Hematopoietic multipotent progenitor cell treated with erythropoietin and hydrocortisone succinate and interleukin-3 and kit ligand, for 6 days (in vitro differentiated cells): Measurements from ENCODE around the gene SOWAHB.

ENCODE experiments used
- DNase-seq: peaks from one replicate; pipeline ENCODE4 v3.0.0-alpha.2; 2015

Gene SOWAHB, protein sequence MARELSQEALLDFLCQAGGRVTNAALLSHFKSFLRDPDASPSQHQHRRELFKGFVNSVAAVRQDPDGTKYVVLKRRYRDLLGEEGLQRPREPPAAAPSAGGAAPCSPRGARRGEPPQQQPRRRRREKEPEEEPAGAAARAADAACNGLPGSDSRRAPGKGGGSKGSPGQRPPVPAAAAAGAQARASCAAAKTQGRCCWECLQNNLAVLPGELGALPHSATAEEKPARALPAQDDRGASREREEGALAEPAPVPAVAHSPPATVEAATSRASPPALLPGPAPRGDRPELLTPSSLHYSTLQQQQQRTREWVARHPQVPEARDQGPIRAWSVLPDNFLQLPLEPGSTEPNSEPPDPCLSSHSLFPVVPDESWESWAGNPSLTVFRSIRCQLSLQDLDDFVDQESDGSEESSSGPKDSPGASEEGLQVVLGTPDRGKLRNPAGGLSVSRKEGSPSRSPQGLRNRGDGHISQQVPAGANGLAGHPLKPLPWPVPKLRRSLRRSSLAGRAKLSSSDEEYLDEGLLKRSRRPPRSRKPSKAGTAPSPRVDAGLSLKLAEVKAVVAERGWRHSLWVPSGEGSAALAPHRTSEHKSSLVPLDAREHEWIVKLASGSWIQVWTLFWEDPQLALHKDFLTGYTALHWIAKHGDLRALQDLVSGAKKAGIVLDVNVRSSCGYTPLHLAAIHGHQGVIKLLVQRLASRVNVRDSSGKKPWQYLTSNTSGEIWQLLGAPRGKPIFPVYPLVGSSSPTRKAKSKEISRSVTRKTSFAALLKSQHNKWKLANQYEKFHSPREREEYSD

DNA sequence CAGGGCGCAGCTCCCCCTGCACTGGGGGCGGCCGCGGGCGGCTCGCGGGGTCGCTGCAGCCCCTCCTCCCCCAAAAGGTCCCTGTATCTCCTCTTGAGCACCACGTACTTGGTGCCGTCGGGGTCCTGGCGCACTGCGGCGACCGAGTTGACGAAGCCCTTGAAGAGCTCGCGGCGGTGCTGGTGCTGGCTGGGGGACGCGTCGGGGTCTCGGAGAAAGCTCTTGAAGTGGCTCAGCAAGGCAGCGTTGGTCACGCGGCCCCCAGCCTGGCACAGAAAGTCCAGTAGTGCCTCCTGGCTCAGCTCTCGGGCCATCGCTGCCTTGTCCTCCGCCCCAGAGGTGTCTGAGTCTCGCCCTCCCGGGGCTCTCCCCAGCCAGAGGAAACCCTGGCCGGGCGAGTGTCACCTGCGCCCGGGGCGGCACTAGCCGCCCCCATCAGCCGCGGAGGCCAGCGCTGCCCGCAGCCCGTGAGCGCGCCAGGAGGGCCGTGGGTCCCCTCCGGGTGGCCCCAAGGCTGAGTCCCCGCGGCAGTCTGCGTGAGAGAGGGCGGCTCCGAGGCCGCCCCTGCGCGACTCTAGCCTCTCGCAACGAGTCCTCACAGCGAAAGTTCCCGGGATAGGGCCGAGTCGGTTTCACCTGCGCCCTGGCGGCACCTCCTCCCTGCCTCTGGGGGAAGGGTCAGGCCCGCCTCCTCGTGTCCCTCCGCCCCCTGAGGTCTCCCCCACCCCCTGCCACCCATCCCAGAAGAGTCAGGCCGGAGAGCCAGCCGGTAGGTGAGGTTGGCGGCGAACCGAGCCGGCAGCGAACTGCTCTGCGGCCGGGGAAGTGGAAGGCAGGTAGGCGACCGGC lies at the start of gene SOWAHB:
SOWAHB (minus strand) TSS at position 609 of the 849 bp plus-strand sequence; CDS start at position 314, 295 bp downstream.
- DNase-seq, result peak; percentile 16

- DNase-seq, result peak; percentile 72
These were observed 49.4 kb upstream of the SOWAHB start for GRCh38 chr4:76947369-76947768.

DNA sequence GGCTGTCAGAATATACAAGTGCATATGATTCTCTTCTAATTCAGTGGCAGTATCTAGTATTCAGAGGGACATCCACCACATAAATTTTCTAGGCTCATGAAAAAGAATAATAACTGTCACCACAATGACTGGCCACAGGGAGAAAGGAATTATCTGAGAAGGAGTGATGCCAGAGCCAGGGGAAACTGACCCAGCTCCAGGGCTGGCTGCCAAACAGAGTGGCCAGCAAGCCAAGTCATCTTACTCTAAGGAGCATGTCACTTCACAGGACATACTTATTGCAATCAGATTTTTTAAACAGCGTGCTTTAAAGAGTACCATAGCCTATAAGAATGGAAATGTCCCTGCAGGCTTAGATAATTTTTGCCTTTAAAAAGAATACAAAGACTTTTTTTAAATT lies 45.8 kb upstream of the SOWAHB start:
- DNase-seq, result no peak

GRCh38 chr4:76943129-76943620 lies 45.2 kb upstream of the SOWAHB start:
- DNase-seq, result peak; percentile 38

GRCh38 chr4:76939184-76939583 lies 41.2 kb upstream of the SOWAHB start:
- DNase-seq, result no peak

DNA sequence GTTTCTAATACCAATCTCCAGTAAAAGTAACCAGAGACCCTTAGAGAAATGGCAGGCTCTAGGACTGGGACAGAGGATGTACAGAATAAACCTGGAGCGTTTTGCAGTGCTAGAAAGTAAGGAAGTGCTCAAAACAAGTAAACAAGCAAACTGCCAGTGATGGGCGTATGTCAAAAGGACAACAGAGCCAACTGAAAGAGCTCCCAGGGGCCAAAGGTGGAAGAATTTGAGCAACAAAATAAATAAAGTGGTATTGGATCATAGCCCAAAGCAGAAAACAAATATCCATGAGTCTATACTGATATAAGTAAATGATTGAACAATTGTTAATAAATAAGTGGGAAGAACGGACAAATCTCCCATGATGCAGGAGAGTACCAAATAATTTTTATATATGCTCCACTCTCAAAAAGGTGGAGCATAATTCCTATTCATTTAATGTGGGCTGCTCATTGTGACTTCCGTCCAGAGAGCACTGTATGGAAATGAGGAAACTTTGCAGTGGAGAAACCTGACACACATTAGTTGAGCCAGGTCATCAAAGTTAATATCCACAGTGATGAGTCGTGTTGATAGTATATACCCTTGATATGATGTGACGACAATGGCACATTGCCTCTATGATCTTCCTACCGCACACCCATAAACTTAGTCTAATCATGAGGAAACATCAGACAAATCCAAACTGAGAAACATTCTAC lies 33.8 kb upstream of the SOWAHB start:
- DNase-seq, result no peak

DNA sequence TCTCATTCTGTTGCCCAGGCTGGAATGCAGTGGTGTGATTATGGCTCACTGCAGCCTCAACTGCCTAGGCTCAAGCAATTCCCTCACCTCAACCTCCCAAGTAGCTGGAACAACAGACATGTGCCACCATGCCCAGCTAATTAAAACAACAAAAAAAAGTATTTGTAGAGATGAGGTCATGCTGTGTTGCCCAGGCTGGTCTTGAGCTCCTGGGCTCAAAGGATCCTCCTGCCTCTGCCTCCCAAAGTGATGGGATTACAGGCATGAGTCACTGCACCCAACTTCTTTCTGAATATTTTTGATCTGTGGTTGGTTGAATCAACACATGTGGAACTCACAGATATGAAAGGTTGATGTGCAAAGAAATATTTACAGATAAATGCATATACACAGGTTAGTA lies 33.1 kb upstream of the SOWAHB start:
- DNase-seq, result no peak

GRCh38 chr4:76930685-76931084 lies 32.7 kb upstream of the SOWAHB start:
- DNase-seq, result no peak

GRCh38 chr4:76926841-76927240 lies 28.9 kb upstream of the SOWAHB start:
- DNase-seq, result no peak

- DNase-seq, result no peak
These were observed 25.8 kb upstream of the SOWAHB start for GRCh38 chr4:76923619-76924357.

DNA sequence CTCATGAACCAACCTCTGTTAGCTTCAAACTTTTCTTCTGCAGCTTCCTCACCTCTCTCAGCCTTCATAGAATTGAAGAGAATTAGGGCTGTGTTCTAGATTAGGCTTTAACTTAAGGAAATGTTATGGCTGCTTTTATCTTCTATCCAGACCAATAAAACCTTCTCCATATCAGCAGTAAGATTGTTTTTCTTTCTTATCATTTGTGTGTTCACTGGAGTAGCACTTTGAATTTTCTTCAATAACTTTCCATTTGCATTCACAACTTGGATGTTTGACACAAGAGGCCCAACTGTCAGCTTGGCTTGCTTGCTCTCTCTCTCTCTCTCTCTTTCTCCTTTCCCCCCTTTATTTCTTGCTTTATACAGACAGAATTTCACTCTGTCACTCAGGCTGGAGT lies 22.8 kb upstream of the SOWAHB start:
- DNase-seq, result no peak

DNA sequence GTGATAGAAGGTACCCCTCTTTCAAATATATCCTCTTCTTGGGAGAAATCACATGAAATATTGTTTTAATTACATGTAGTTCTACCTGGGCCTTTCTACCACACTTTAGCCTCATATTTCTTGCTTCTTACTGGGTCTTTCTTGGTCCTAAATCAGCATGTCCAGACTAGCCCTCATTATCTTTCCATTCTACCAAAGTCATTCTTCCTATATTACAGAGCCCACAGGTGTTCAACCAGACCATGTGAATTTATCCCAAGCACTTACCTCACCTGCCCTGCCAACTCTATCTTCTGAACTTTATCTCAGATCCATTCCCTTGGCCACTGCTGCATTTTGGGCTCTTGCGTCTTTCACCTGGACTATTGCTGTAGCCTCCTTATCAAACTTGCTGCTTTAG lies 11.8 kb upstream of the SOWAHB start:
- no peak for DNase-seq

GRCh38 chr4:76905521-76905920 lies 7.6 kb upstream of the SOWAHB start:
- DNase-seq, result no peak

DNA sequence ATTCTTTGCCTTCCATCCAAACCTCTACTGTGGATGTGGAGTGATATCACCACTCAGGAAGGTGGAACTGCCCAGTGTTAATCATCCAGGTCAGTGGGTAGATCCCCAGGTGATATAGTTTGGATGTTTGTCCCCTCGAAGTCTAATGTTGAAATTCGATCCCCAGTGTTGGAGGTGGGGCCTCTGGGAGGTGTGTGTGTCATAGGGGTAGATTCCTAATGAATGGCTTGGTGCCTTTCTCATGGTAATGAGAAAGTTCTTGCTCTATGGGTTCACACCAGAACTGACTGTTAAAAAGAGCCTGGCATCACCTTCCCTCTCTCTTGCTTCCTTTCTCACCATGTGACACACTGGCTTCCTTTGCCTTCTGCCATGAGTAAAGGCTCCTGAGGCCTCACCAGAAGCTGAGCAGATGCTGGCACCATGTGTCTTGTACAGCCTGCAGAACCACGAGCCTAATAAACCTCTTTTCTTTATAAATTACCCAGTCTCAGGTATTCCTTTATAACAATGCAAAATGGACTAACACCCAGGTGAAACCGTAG lies 6.8 kb upstream of the SOWAHB start:
- DNase-seq, result no peak

DNA sequence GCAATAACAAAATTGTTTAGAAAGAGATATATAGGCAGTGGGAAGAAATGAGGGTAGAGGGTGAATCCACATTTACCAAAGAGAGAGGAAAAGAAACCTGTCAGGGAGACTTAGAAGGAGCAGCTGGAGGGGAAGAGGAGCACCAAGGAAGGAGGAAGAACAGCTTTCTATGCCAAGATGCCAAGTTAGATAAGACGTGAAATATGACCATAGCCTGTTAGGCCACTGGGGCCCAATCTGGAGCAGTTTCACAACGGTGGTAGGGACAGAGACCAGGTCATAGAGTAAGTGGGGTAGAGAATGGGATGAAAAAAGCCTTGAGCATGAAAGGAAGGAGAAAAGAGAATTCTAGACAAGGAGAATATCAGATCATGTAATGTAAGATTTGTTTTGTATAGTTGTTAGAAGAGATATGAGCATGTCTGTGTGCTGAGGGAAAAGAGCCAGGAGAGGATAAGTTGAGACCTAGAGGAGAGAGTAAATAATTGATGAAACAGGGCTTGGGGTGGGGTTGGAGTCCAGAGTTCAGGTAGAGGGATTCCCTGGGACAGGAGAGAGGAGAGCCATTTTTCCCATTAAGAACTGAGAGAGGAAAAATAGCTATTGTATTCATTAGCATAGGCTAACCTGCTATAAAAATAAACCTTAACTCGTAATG lies 4.4 kb upstream of the SOWAHB start:
- DNase-seq, result no peak

DNA sequence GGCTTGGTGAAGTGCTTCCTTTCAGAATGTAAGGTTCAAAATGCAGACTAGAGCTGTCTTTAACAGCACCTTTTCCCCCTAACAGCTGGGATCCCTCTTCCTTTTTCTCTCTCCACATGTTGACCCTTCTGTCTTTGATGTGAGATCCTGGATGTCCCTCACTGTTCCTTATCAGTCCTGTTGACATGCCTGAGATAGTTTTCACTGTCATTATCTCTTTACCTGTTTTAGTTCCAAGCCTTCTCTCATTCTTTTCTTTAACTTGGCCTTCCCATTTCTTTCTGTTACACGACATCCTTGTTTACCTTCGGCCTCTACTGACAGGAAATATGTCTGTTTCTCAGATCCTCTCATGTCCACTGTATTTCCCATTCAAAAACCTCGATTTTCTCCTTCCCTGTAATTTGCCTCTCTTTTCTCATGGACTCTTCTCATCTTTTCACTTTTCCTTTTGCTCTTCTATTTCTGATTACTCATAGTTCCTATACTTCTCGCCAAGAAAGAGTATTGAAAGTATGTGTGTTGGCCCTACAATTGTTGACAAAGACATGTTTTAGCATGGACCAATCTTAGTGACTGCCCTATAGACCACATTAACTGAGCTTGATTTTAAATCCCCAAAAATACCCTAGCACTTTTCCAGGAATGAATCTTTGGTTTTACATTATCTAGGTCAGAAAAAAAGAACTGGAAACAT lies 1.2 kb upstream of the SOWAHB start:
- DNase-seq, result no peak

DNA sequence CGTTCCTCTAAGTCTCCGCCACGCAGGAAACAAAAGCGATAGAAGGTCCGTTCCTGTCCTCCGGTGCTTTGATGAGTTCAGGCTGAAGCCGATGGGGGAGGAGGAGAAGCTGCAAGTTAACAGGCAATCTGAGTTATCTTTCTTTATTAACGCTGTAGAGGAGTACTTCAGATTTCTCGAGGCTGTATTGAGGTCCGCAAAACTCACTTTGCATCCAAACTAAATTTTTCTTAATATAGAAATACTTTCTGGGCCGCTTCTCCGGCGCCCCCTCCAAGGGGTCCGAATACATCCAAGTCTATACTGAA lies 395 bp upstream of the SOWAHB start:
- peak; percentile 4 for DNase-seq

GRCh38 chr4:76896614-76897535 lies 1.1 kb downstream of the SOWAHB start:
- DNase-seq, result peak; percentile 16

DNA sequence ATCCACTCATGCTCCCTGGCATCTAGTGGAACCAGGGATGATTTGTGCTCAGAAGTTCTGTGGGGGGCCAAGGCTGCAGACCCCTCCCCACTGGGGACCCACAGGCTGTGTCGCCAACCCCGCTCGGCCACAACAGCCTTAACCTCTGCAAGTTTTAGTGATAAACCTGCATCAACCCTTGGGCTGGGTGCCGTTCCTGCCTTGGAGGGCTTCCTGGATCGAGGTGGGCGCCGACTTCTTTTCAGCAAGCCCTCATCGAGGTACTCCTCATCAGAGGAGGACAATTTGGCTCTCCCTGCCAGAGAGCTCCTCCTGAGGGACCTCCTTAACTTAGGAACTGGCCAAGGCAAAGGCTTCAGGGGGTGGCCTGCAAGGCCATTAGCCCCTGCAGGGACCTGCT lies 1.9 kb downstream of the SOWAHB start:
- no peak for DNase-seq
